GM20431 (cell line): ENCODE results near the gene CDKN1C.

ENCODE experiments used
- in situ Hi-C: fragments of 300-500 bp; cut with MseI, MboI; formaldehyde crosslinking; loops from one replicate; pipeline ENCODE4 v1.15.0; 2020; ENCODE audit warnings: low sequenced_read_pairs; ENCODE audit not compliant: unreplicated experiment

Gene CDKN1C

GRCh38 chr11:2877474-2877873 lies 8.1 kb downstream of the CDKN1C start:
- in situ Hi-C loops: no loop called here

GRCh38 chr11:2874963-2875362 lies 10.6 kb downstream of the CDKN1C start:
- in situ Hi-C loops: no loop called here

GRCh38 chr11:2870969-2871680 lies 14.4 kb downstream of the CDKN1C start:
- in situ Hi-C loops: no loop called here

GRCh38 chr11:2870460-2870859 lies 15.1 kb downstream of the CDKN1C start:
- in situ Hi-C loops: no loop called here

- in situ Hi-C loops: no loop called here
Observed at GRCh38 chr11:2869561-2870427, 15.8 kb downstream of the CDKN1C start.

- in situ Hi-C loops: no loop called here
Observed at GRCh38 chr11:2869134-2869526, 16.4 kb downstream of the CDKN1C start.

GRCh38 chr11:2868506-2869133 lies 17.0 kb downstream of the CDKN1C start:
- in situ Hi-C loops: no loop called here

- in situ Hi-C loops: no loop called here
Observed at GRCh38 chr11:2867722-2868505, 17.7 kb downstream of the CDKN1C start.

- in situ Hi-C loops: no loop called here
Observed at GRCh38 chr11:2867142-2867541, 18.4 kb downstream of the CDKN1C start.

GRCh38 chr11:2865922-2866577 lies 19.5 kb downstream of the CDKN1C start:
- in situ Hi-C loops: no loop called here

GRCh38 chr11:2864901-2865300 lies 20.7 kb downstream of the CDKN1C start:
- in situ Hi-C loops: no loop called here

- in situ Hi-C loops: no loop called here
Observed at GRCh38 chr11:2863276-2863618, 22.3 kb downstream of the CDKN1C start.

GRCh38 chr11:2862395-2863275 lies 22.9 kb downstream of the CDKN1C start:
- in situ Hi-C loops: no loop called here

- in situ Hi-C loops: no loop called here
Observed at GRCh38 chr11:2860636-2861035, 24.9 kb downstream of the CDKN1C start.

- in situ Hi-C loops: no loop called here
Observed at GRCh38 chr11:2859699-2860037, 25.9 kb downstream of the CDKN1C start.

- in situ Hi-C loops: no loop called here
Observed at GRCh38 chr11:2858995-2859698, 26.4 kb downstream of the CDKN1C start.

- in situ Hi-C loops: no loop called here
Observed at GRCh38 chr11:2857918-2858317, 27.7 kb downstream of the CDKN1C start.

- in situ Hi-C loops: no loop called here
Observed at GRCh38 chr11:2857276-2857675, 28.3 kb downstream of the CDKN1C start.
